NCI-H69 (cell line): Measurements from ENCODE around the gene CABP4.

Source experiments
- DNase-seq: peaks from one replicate; lab custom pipeline; 2025; lab: John Stamatoyannopoulos, UW

The CABP4 gene

GRCh38 chr11:67455054-67455453 lies at the start of gene CABP4:
Gene CABP4 (plus strand): TSS chr11:67455354. CDS start chr11:67455424, 70 bp downstream.
- DNase-seq = no peak

GRCh38 chr11:67405688-67406339 lies 49.3 kb upstream of the CABP4 start:
- DNase-seq = no peak

GRCh38 chr11:67406420-67406968 lies 48.7 kb upstream of the CABP4 start:
- DNase-seq = no peak

GRCh38 chr11:67406969-67407687 lies 48.0 kb upstream of the CABP4 start:
- peak; percentile 13 for DNase-seq

- no peak for DNase-seq
Measured at GRCh38 chr11:67407688-67408163, 47.4 kb upstream of the CABP4 start.

- DNase-seq = no peak
Measured at GRCh38 chr11:67408437-67409200, 46.5 kb upstream of the CABP4 start.

GRCh38 chr11:67409261-67409666 lies 45.9 kb upstream of the CABP4 start:
- no peak for DNase-seq

GRCh38 chr11:67409781-67410368 lies 45.3 kb upstream of the CABP4 start:
- DNase-seq = peak; percentile 92

GRCh38 chr11:67410369-67410831 lies 44.8 kb upstream of the CABP4 start:
- DNase-seq = no peak

- peak; percentile 60 for DNase-seq
Measured at GRCh38 chr11:67410984-67411784, 44.0 kb upstream of the CABP4 start.

- DNase-seq = peak; percentile 51
Measured at GRCh38 chr11:67411785-67412152, 43.4 kb upstream of the CABP4 start.

GRCh38 chr11:67412495-67413179 lies 42.5 kb upstream of the CABP4 start:
- no peak for DNase-seq

GRCh38 chr11:67413266-67413849 lies 41.8 kb upstream of the CABP4 start:
- no peak for DNase-seq

GRCh38 chr11:67415501-67416304 lies 39.5 kb upstream of the CABP4 start, which contains the start of gene CARNS1:
Gene CARNS1 (plus strand): TSS chr11:67415678. CDS start chr11:67416200, 522 bp downstream.
- DNase-seq = peak; percentile 57

GRCh38 chr11:67416416-67417335 lies 38.5 kb upstream of the CABP4 start:
- DNase-seq = peak; percentile 98

GRCh38 chr11:67417425-67417824 lies 37.7 kb upstream of the CABP4 start:
- peak; percentile 66 for DNase-seq

- peak; percentile 85 for DNase-seq
Measured at GRCh38 chr11:67418476-67419281, 36.5 kb upstream of the CABP4 start.
